Choroid plexus epithelial cell (primary cell): ENCODE data around the gene TRIM46.

ENCODE experiments used
- DNase-seq: peaks from one replicate; pipeline ENCODE4 v3.0.0-alpha.2; 2010; ENCODE audit warnings: low read depth
- H3K4me3 ChIP-seq: 2 replicates; pipeline ENCODE4 v1.5.1; 2011; ENCODE audit warnings: low read depth, mild to moderate bottlenecking, control low read depth, low read length, moderate library complexity
- CTCF ChIP-seq: conservative IDR thresholded peaks from 2 replicates; pipeline ENCODE4 v1.5.1; 2011; ENCODE audit warnings: low read depth, mild to moderate bottlenecking, control low read depth, inconsistent platforms, low read length, moderate library complexity

The TRIM46 gene

GRCh38 chr1:155170101-155170785 is 3.4 kb upstream of the TRIM46 start:
- H3K4me3 ChIP-seq, result no peak overlapping the region
- DNase-seq, result no peak
- no peak for TF ChIP-seq CTCF

GRCh38 chr1:155170806-155171205 is 2.8 kb upstream of the TRIM46 start:
- H3K4me3 ChIP-seq, result no peak overlapping the region
- DNase-seq, result no peak
- no peak for TF ChIP-seq CTCF

GRCh38 chr1:155171836-155172731 is 1.6 kb upstream of the TRIM46 start:
- no peak for DNase-seq
- TF ChIP-seq CTCF, result no peak

GRCh38 chr1:155172732-155173477 is 744 bp upstream of the TRIM46 start, which contains the start of gene KRTCAP2:
KRTCAP2 (minus strand) TSS chr1:155173304; CDS start chr1:155173224, 80 bp downstream.
- peak; percentile 96 for TF ChIP-seq CTCF
- H3K4me3 ChIP-seq, result peak within 1 kb of the TSS; percentile 97
- peak; percentile 98 for DNase-seq

More at GRCh38 chr1:155171836-155172731, 1.6 kb upstream of the TRIM46 start:
- peak overlapping the region; percentile 97 for H3K4me3 ChIP-seq

- DNase-seq, result peak; percentile 37
- peak overlapping the region; percentile 97 for H3K4me3 ChIP-seq
- no peak for TF ChIP-seq CTCF
Measured at GRCh38 chr1:155174324-155175280, 953 bp downstream of the TRIM46 start.
